GM23338 (cell line): ENCODE data around the gene SLC39A11. TPM values are rescaled to one million over a fixed set of nuclear protein-coding genes. Genes with fewer than 3 reads are reported as not detected.

Experiments
- ATAC-seq: fragments of 200-7000 bp; cut with Tn5 transposase; 3 replicates; pipeline ENCODE4 v1.9.1; 2020
- DNase-seq: peaks from one replicate; pipeline ENCODE4 v3.0.0-alpha.2; 2015; ENCODE audit warnings: low spot score
- H2AFZ ChIP-seq: fragments of 200-600 bp; sonication (generic); 2 replicates; pipeline ENCODE4 v1.8.0; 2016; ENCODE audit warnings: antibody characterized with exemption, mild to moderate bottlenecking, moderate library complexity
- H3F3A ChIP-seq: fragments of 200-600 bp; sonication (generic); replicated peaks from 2 replicates; pipeline ENCODE4 v1.8.0; 2017; ENCODE audit warnings: antibody characterized with exemption, mixed run types, low read depth
- H3K27ac ChIP-seq: fragments of 200-600 bp; sonication (generic); 2 replicates; pipeline ENCODE4 v1.6.1; 2016; ENCODE audit warnings: low read depth
- H3K27me3 ChIP-seq: fragments of 200-600 bp; sonication (generic); 2 replicates; pipeline ENCODE4 v1.8.0; 2016; ENCODE audit warnings: mild to moderate bottlenecking, mixed run types, moderate library complexity; ENCODE audit not compliant: insufficient read depth
- H3K36me3 ChIP-seq: fragments of 200-600 bp; sonication (generic); 2 replicates; pipeline ENCODE4 v1.8.0; 2016; ENCODE audit warnings: mild to moderate bottlenecking; ENCODE audit not compliant: insufficient read depth
- H3K4me1 ChIP-seq: fragments of 200-600 bp; sonication (generic); 2 replicates; pipeline ENCODE4 v1.8.0; 2016; ENCODE audit warnings: mild to moderate bottlenecking, moderate library complexity; ENCODE audit not compliant: insufficient read depth
- H3K4me2 ChIP-seq: fragments of 200-600 bp; sonication (generic); 2 replicates; pipeline ENCODE4 v1.7.1; 2017; ENCODE audit warnings: mixed run types
- H3K4me3 ChIP-seq: fragments of 200-600 bp; sonication (generic); 2 replicates; pipeline ENCODE4 v1.6.1; 2016; ENCODE audit warnings: mixed run types
- H3K79me2 ChIP-seq: fragments of 200-600 bp; sonication (generic); replicated peaks from 2 replicates; pipeline ENCODE4 v1.8.0; 2017; ENCODE audit warnings: mild to moderate bottlenecking; ENCODE audit not compliant: insufficient read depth
- H3K9me2 ChIP-seq: fragments of 200-600 bp; sonication (generic); 2 replicates; pipeline ENCODE4 v1.8.0; 2017; ENCODE audit not compliant: insufficient read depth
- H4K20me1 ChIP-seq: fragments of 200-600 bp; sonication (generic); replicated peaks from 2 replicates; pipeline ENCODE4 v1.8.0; 2017; ENCODE audit warnings: mild to moderate bottlenecking; ENCODE audit not compliant: insufficient read depth
- H3K27ac Mint-ChIP-seq: 2 replicates; pipeline ENCODE4 v1.8.0; 2020; ENCODE audit warnings: inconsistent platforms, mild to moderate bottlenecking, moderate library complexity, mixed read lengths
- H3K27me3 Mint-ChIP-seq: 3 replicates; pipeline ENCODE4 v1.8.0; 2022; ENCODE audit warnings: low read depth, mild to moderate bottlenecking, moderate library complexity, mixed read lengths, inconsistent platforms; ENCODE audit not compliant: insufficient read depth, poor library complexity
- H3K36me3 Mint-ChIP-seq: 3 replicates; pipeline ENCODE4 v1.8.0; 2021; ENCODE audit warnings: low read depth, mild to moderate bottlenecking, inconsistent platforms, moderate library complexity, mixed read lengths
- H3K4me1 Mint-ChIP-seq: 3 replicates; pipeline ENCODE4 v1.8.0; 2020; ENCODE audit warnings: mild to moderate bottlenecking, inconsistent platforms, mixed read lengths
- H3K4me3 Mint-ChIP-seq: 3 replicates; pipeline ENCODE4 v1.8.0; 2021; ENCODE audit warnings: moderate library complexity, mild to moderate bottlenecking, inconsistent platforms, mixed read lengths
- H3K9me3 Mint-ChIP-seq: 3 replicates; pipeline ENCODE4 v1.8.0; 2020; ENCODE audit warnings: moderate library complexity, mild to moderate bottlenecking, inconsistent platforms, mixed read lengths
- CREB1 ChIP-seq: fragments of 250-450 bp; sonication (Bioruptor Pico); IDR thresholded peaks from 2 replicates; pipeline ENCODE4 v1.5.0; 2020; ENCODE audit warnings: low read depth, mild to moderate bottlenecking, moderate library complexity
- CTCF ChIP-seq, 2 experiments: fragments of 200-600 bp in 1 of 2; sonication (generic) in 1 of 2; conservative IDR thresholded peaks; 2 replicates each; pipeline versions ENCODE4 v1.5.1 to v1.6.1; 2016 to 2017; ENCODE audit warnings: antibody characterized with exemption in 2 of 2, low read depth in 2 of 2, mild to moderate bottlenecking in 2 of 2, moderate library complexity in 1 of 2
- EZH2 ChIP-seq: fragments of 200-600 bp; sonication (generic); IDR thresholded peaks from one replicate; pipeline ENCODE4 v1.8.0; 2017; ENCODE audit warnings: antibody characterized with exemption, mild to moderate bottlenecking, low read depth; ENCODE audit not compliant: unreplicated experiment
- JUNB ChIP-seq: IDR thresholded peaks from one replicate; pipeline ENCODE4 v1.6.1; 2016; ENCODE audit warnings: antibody characterized with exemption; ENCODE audit not compliant: unreplicated experiment
- ZNF114 ChIP-seq: fragments of 250-450 bp; sonication (Bioruptor Pico); IDR thresholded peaks from 2 replicates; pipeline ENCODE4 v1.5.0; 2020; ENCODE audit warnings: mild to moderate bottlenecking, moderate library complexity
- ZNF331 ChIP-seq: fragments of 250-450 bp; sonication (Bioruptor Pico); IDR thresholded peaks from 2 replicates; pipeline ENCODE4 v1.5.0; 2020; ENCODE audit warnings: low read depth, mild to moderate bottlenecking, moderate library complexity
- ZNF462 ChIP-seq: fragments of 250-450 bp; sonication (Bioruptor Pico); IDR thresholded peaks from 2 replicates; pipeline ENCODE4 v1.5.0; 2020; ENCODE audit warnings: mild to moderate bottlenecking, moderate library complexity
- polyA plus RNA-seq: library from polyadenylated mRNA; unstranded; fragments of >200 nt; fragmentation: Nextera tagmentation; extraction: Ambion mirVana; gene quantifications from 2 replicates; pipeline ENCODE4 v1.2.1, GENCODE V29; 2016
- total RNA-seq: library from RNA; depleted of rRNA; stranded (reverse); fragments of >200 nt; shearing (Covaris generic); gene quantifications from 2 replicates; pipeline ENCODE4 v1.2.3, GENCODE V29; 2014

The SLC39A11 gene
- total and polyA plus RNA-seq, 2 experiments from 2014 or later, result 10.8 to 18.1 TPM

- no peak for TF ChIP-seq CTCF (conservative IDR thresholded peaks at IDR 0.05; ENCODE audit: low read depth in 2 of 2)
- TF ChIP-seq ZNF114 (CRISPR knock-in tag), result no peak
- TF ChIP-seq ZNF462 (CRISPR knock-in tag), result no peak
- no peak for TF ChIP-seq CREB1 (CRISPR knock-in tag)
- TF ChIP-seq ZNF331 (CRISPR knock-in tag), result no peak
- TF ChIP-seq EZH2, result no peak
Measured at GRCh38 chr17:73100363-73100762, 7.9 kb upstream of the SLC39A11 start (continued).

GRCh38 chr17:73099511-73099910 is 7.0 kb upstream of the SLC39A11 start:
- Histone ChIP-seq H3K79me2 (no peaks in the 10 kb centered on the region), H4K20me1 (no peaks in the 10 kb centered on the region), H3K4me2 (no peak overlapping the region), H3K36me3 (no peaks in the 10 kb centered on the region), H3K4me3 (no peak overlapping the region), H3F3A (no peaks in the 10 kb centered on the region), H3K4me1 (no peaks in the 10 kb centered on the region), H3K27me3 (no peaks in the 10 kb centered on the region), H3K9me2 (no peaks in the 10 kb centered on the region), H3K27ac (no peak overlapping the region), H2AFZ (peak overlapping the region; percentile 38; the same call in 1 of the 2 replicates)
- Mint-ChIP-seq H3K4me1 (peaks cover 4% of the 10 kb centered on the region), H3K9me3 (peaks cover 3% of the 10 kb centered on the region; the same call in 1 of the 3 replicates), H3K27me3 (peaks cover 3% of the 10 kb centered on the region), H3K36me3 (no peaks in the 10 kb centered on the region), H3K27ac (no peak overlapping the region), H3K4me3 (no peak overlapping the region)
- DNase-seq, result no peak
- ATAC-seq, result peak; percentile 48; the same call in 2 of the 3 replicates
- TF ChIP-seq ZNF462 (CRISPR knock-in tag) (no peak), JUNB (no peak)
